HL-60 (cell line): ENCODE measurements around the gene CPNE2.

Experiments
- DNase-seq, 2 experiments: peaks; one replicate each; pipeline ENCODE4 v3.0.0-alpha.2; 2010 to 2020; ENCODE audit warnings: low read depth in 1 of 2, low spot score in 1 of 2
- H3K27ac ChIP-seq: fragments of 250-450 bp; sonication (Bioruptor Pico); replicated peaks from 2 replicates; pipeline ENCODE4 v1.5.1; 2020; ENCODE audit warnings: mild to moderate bottlenecking, moderate library complexity
- H3K27me3 ChIP-seq: fragments of 250-450 bp; sonication (Bioruptor Pico); 2 replicates; pipeline ENCODE4 v1.5.1; 2021; ENCODE audit warnings: mild to moderate bottlenecking, moderate library complexity; ENCODE audit not compliant: insufficient read depth, poor library complexity, severe bottlenecking
- H3K4me3 ChIP-seq: replicated peaks from 2 replicates; pipeline ENCODE4 v1.5.1; 2011; ENCODE audit warnings: mild to moderate bottlenecking, control low read depth, low read length; ENCODE audit not compliant: insufficient read depth
- CTCF ChIP-seq: IDR thresholded peaks from one replicate; pipeline ENCODE4 v1.5.1; 2011; ENCODE audit warnings: low read length, control low read depth, inconsistent platforms; ENCODE audit not compliant: insufficient read depth
- GABPA ChIP-seq: IDR thresholded peaks from 2 replicates; pipeline ENCODE4 v1.6.1; 2012; ENCODE audit warnings: low read depth
- POLR2AphosphoS5 ChIP-seq: IDR thresholded peaks from 2 replicates; pipeline ENCODE4 v1.6.1; 2012; ENCODE audit warnings: low read depth
- SPI1 ChIP-seq: IDR thresholded peaks from 2 replicates; pipeline ENCODE4 v1.6.1; 2012; ENCODE audit warnings: low read depth, mild to moderate bottlenecking, borderline replicate concordance
- TF ChIP-seq, protein P1 (sequence below): IDR thresholded peaks from 2 replicates; pipeline ENCODE4 v1.6.1; 2012; ENCODE audit warnings: low read depth; ENCODE audit not compliant: insufficient replicate concordance

CPNE2 gene

GRCh38 chr16:57184887-57185445 is 92.6 kb downstream of the CPNE2 start:
- DNase-seq = no peak
- TF ChIP-seq CTCF (no peak), GABPA (no peak), POLR2AphosphoS5 (no peak), SPI1 (no peak)
- TF ChIP-seq, protein P1, sequence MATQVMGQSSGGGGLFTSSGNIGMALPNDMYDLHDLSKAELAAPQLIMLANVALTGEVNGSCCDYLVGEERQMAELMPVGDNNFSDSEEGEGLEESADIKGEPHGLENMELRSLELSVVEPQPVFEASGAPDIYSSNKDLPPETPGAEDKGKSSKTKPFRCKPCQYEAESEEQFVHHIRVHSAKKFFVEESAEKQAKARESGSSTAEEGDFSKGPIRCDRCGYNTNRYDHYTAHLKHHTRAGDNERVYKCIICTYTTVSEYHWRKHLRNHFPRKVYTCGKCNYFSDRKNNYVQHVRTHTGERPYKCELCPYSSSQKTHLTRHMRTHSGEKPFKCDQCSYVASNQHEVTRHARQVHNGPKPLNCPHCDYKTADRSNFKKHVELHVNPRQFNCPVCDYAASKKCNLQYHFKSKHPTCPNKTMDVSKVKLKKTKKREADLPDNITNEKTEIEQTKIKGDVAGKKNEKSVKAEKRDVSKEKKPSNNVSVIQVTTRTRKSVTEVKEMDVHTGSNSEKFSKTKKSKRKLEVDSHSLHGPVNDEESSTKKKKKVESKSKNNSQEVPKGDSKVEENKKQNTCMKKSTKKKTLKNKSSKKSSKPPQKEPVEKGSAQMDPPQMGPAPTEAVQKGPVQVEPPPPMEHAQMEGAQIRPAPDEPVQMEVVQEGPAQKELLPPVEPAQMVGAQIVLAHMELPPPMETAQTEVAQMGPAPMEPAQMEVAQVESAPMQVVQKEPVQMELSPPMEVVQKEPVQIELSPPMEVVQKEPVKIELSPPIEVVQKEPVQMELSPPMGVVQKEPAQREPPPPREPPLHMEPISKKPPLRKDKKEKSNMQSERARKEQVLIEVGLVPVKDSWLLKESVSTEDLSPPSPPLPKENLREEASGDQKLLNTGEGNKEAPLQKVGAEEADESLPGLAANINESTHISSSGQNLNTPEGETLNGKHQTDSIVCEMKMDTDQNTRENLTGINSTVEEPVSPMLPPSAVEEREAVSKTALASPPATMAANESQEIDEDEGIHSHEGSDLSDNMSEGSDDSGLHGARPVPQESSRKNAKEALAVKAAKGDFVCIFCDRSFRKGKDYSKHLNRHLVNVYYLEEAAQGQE = no peak
- peak overlapping the region; percentile 93 for H3K27ac ChIP-seq
- peak overlapping the region; percentile 96 for H3K4me3 ChIP-seq
- no peaks in the 10 kb centered on the region for H3K27me3 ChIP-seq

DNA sequence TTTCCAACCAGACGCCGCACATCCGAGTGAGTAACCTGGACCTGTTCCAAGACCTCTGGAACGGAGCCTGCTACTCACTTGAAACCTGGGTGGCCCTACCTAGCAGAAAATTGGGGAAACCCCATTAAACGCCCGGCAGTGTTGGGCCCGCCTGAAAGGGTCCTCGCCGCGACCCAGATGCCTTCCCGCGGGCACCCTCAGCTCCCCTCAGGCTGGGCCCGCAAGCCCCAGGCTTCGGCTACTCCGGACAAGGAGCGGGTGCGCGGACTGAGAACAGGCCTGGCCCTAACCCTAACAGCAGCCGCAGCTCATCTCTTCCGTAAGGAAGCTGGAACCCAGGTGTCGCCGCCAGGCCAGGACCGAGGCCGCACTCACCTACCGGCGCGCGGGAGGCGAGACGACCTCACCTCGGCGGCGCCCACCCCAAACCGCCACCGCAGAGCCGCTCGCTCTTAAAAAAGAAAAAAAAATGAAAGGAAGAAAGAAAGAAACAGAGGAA is 93.1 kb downstream of the CPNE2 start:
- H3K4me3 ChIP-seq = peak overlapping the region; percentile 96
- no peak; the same call in 1 of the 2 replicates for TF ChIP-seq POLR2AphosphoS5
- no peak for TF ChIP-seq GABPA
- TF ChIP-seq, protein P1 = no peak
- TF ChIP-seq SPI1 = no peak
- TF ChIP-seq CTCF = no peak
- H3K27ac ChIP-seq = peak overlapping the region; percentile 93
- no peaks in the 10 kb centered on the region for H3K27me3 ChIP-seq
- DNase-seq = peak; percentile 20 to 50

DNA sequence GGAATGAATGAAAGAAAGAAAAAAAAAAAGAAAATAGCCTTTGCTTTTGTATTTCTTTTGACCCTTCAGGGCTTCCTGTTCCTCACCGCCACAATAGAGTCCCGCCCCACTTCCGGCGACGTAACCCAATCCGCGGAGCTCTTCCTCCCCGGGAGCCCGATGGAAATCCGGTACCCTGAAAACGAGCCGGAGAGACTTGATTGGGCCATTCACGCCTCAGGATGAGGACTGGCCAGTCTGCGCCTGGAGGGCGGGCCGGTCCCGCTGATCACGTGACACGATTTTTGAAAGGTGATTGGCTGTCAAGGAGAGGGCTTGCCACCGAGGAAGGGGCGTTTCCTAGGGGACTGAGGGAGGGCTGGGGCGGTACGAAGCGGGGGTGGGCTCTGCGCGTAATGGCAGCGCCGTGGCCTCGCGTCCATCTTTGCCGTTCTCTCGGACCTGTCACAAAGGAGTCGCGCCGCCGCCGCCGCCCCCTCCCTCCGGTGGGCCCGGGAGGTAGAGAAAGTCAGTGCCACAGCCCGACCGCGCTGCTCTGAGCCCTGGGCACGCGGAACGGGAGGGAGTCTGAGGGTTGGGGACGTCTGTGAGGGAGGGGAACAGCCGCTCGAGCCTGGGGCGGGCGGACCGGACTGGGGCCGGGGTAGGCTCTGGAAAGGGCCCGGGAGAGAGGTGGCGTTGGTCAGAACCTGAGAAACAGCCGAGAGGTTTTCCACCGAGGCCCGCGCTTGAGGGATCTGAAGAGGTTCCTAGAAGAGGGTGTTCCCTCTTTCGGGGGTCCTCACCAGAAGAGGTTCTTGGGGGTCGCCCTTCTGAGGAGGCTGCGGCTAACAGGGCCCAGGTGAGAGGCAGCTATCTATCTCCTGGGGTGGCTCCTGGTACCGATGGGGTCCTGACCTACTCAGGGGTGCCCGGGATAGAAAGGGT is 93.8 kb downstream of the CPNE2 start, which contains the start of the genes PSME3IP1 and RSPRY1:
Gene PSME3IP1 (minus strand): TSS at position 95 of the 927 bp plus-strand sequence. CDS start 12,185 bp downstream, outside the sequence.
Gene RSPRY1 (plus strand): TSS at position 385 of the 927 bp plus-strand sequence. CDS start 18,330 bp downstream, outside the sequence.
- DNase-seq = peak; percentile 99 to 100
- Histone ChIP-seq H3K4me3 (peak within 1 kb of the TSS; percentile 98), H3K27me3 (no peaks in the 10 kb centered on the region), H3K27ac (peak within 1 kb of the TSS; percentile 93)
- TF ChIP-seq CTCF (no peak), GABPA (peak; percentile 89), SPI1 (peak; percentile 76)
